ENCODE data around the gene IGSF21.

DNA sequence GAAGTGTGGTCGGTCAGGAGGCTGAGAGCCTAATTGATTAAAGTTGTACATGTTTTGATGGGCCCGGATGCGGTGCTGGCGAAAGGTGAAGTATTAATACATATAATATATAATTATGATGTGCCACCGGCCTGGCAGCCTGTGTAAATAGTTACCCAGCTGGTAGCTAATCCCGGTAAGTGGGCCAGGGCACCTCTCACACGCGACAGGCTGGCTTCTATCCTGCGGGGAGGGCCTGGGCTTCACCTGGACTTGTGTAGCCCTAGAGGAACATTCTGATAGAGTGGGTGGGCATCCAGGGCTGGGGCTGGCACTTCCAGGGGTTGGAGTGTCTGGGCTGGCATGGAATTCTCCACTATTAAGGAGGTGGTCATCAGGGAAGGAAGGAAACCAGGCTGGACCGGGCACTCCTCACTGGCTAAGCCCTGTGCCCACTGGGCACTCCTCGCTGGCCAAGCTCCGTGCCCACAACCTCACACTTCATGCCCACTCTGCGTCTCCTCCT lies 48.3 kb downstream of the IGSF21 start:
- TF ChIP-seq GATA2 (IDR thresholded peaks at IDR 0.05; ENCODE audit: low read depth, low read length) (no peak), GATA3 (IDR thresholded peaks at IDR 0.05; ENCODE audit: low read depth, low read length) (no peak)

Measured in SH-SY5Y (cell line).